ENCODE data around the gene POU2F3. TPM values are rescaled to one million over a fixed set of nuclear protein-coding genes. Genes with fewer than 3 reads are reported as not detected.

The POU2F3 gene
- total and polyA plus RNA-seq, 2 of the 13 experiments (the other 11 are each of a cell fraction or from before 2014, with no cell fraction given), result not detected

DNA sequence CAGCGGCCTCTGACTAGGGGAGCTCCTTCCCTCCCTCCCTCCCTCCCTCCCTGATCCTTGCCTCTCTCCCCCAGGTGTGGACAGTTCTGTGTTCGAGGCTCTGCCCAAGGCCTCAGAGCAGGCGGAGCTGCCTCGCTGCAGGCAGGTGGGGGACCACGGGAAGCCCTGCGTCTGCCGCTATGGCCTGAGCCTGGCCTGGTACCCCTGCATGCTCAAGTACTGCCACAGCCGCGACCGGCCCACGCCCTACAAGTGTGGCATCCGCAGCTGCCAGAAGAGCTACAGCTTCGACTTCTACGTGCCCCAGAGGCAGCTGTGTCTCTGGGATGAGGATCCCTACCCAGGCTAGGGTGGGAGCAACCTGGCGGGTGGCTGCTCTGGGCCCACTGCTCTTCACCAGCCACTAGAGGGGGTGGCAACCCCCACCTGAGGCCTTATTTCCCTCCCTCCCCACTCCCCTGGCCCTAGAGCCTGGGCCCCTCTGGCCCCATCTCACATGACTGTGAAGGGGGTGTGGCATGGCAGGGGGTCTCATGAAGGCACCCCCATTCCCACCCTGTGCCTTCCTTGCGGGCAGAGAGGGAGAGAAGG, 11.1 kb upstream of the POU2F3 start (continued):
- TF ChIP-seq AGO2 (optimal IDR thresholded peaks at IDR 0.05; ENCODE audit: low read depth, low read length) (peak; percentile 82), ZNF546 (CRISPR knock-in tag; conservative IDR thresholded peaks at IDR 0.05) (no peak), ZFX (CRISPR knock-in tag; IDR thresholded peaks at IDR 0.05; ENCODE audit: low read depth) (0 out of 2 replicates have a peak, but pooled peaks have one; percentile 30), RAD21 (CRISPR knock-in tag; IDR thresholded peaks at IDR 0.05) (peak; percentile 30), ZNF12 (CRISPR knock-in tag; IDR thresholded peaks at IDR 0.05) (no peak), SP5 (CRISPR knock-in tag; IDR thresholded peaks at IDR 0.05; ENCODE audit: borderline replicate concordance, low read depth) (no peak), PCBP2 (optimal IDR thresholded peaks at IDR 0.05; ENCODE audit: low read depth, low read length, poor library complexity, severe bottlenecking) (no peak)
- TF ChIP-seq, protein P1, sequence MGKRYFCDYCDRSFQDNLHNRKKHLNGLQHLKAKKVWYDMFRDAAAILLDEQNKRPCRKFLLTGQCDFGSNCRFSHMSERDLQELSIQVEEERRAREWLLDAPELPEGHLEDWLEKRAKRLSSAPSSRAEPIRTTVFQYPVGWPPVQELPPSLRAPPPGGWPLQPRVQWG (CRISPR knock-in tag; IDR thresholded peaks at IDR 0.05; ENCODE audit: borderline replicate concordance, low read depth), result no peak
- TF ChIP-seq, protein P2, sequence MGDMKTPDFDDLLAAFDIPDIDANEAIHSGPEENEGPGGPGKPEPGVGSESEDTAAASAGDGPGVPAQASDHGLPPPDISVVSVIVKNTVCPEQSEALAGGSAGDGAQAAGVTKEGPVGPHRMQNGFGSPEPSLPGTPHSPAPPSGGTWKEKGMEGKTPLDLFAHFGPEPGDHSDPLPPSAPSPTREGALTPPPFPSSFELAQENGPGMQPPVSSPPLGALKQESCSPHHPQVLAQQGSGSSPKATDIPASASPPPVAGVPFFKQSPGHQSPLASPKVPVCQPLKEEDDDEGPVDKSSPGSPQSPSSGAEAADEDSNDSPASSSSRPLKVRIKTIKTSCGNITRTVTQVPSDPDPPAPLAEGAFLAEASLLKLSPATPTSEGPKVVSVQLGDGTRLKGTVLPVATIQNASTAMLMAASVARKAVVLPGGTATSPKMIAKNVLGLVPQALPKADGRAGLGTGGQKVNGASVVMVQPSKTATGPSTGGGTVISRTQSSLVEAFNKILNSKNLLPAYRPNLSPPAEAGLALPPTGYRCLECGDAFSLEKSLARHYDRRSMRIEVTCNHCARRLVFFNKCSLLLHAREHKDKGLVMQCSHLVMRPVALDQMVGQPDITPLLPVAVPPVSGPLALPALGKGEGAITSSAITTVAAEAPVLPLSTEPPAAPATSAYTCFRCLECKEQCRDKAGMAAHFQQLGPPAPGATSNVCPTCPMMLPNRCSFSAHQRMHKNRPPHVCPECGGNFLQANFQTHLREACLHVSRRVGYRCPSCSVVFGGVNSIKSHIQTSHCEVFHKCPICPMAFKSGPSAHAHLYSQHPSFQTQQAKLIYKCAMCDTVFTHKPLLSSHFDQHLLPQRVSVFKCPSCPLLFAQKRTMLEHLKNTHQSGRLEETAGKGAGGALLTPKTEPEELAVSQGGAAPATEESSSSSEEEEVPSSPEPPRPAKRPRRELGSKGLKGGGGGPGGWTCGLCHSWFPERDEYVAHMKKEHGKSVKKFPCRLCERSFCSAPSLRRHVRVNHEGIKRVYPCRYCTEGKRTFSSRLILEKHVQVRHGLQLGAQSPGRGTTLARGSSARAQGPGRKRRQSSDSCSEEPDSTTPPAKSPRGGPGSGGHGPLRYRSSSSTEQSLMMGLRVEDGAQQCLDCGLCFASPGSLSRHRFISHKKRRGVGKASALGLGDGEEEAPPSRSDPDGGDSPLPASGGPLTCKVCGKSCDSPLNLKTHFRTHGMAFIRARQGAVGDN (CRISPR knock-in tag; IDR thresholded peaks at IDR 0.05), result peak; percentile 39
- TF ChIP-seq, protein P3, sequence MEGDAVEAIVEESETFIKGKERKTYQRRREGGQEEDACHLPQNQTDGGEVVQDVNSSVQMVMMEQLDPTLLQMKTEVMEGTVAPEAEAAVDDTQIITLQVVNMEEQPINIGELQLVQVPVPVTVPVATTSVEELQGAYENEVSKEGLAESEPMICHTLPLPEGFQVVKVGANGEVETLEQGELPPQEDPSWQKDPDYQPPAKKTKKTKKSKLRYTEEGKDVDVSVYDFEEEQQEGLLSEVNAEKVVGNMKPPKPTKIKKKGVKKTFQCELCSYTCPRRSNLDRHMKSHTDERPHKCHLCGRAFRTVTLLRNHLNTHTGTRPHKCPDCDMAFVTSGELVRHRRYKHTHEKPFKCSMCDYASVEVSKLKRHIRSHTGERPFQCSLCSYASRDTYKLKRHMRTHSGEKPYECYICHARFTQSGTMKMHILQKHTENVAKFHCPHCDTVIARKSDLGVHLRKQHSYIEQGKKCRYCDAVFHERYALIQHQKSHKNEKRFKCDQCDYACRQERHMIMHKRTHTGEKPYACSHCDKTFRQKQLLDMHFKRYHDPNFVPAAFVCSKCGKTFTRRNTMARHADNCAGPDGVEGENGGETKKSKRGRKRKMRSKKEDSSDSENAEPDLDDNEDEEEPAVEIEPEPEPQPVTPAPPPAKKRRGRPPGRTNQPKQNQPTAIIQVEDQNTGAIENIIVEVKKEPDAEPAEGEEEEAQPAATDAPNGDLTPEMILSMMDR (CRISPR knock-in tag; IDR thresholded peaks at IDR 0.05), result peak; percentile 65
- TF ChIP-seq, protein P4, sequence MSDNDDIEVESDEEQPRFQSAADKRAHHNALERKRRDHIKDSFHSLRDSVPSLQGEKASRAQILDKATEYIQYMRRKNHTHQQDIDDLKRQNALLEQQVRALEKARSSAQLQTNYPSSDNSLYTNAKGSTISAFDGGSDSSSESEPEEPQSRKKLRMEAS (IDR thresholded peaks at IDR 0.05), result no peak
- TF ChIP-seq, protein P5, sequence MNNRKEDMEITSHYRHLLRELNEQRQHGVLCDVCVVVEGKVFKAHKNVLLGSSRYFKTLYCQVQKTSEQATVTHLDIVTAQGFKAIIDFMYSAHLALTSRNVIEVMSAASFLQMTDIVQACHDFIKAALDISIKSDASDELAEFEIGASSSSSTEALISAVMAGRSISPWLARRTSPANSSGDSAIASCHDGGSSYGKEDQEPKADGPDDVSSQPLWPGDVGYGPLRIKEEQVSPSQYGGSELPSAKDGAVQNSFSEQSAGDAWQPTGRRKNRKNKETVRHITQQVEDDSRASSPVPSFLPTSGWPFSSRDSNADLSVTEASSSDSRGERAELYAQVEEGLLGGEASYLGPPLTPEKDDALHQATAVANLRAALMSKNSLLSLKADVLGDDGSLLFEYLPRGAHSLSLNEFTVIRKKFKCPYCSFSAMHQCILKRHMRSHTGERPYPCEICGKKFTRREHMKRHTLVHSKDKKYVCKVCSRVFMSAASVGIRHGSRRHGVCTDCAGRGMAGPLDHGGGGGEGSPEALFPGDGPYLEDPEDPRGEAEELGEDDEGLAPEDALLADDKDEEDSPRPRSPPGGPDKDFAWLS (CRISPR knock-in tag; IDR thresholded peaks at IDR 0.05; ENCODE audit: borderline replicate concordance), result no peak
